Mesenchymal stem cell (in vitro differentiated cells and primary cell): ENCODE results near the gene DUOX2.
"Not testable (repeated sequence)": the region's sequence is repeated elsewhere in the genome, so short reads cannot be mapped to it uniquely, and the experiment has no call there.

Source experiments
- DNase-seq: peaks from one replicate; pipeline ENCODE4 v3.0.0-alpha.2; 2013
- H2AFZ ChIP-seq: one replicate; pipeline ENCODE4 v1.6.1; 2013; ENCODE audit warnings: low read depth, mild to moderate bottlenecking, control low read depth, inconsistent platforms, low read length, moderate library complexity
- H2AK5ac ChIP-seq: 2 replicates; pipeline ENCODE4 v1.6.1; 2013; ENCODE audit warnings: low read length, moderate library complexity, mild to moderate bottlenecking, inconsistent platforms; ENCODE audit not compliant: severe bottlenecking
- H2BK120ac ChIP-seq: one replicate; pipeline ENCODE4 v1.6.1; 2013; ENCODE audit warnings: low read depth, mild to moderate bottlenecking, inconsistent platforms, low read length, moderate library complexity
- H2BK12ac ChIP-seq, 2 experiments: one replicate each; pipeline ENCODE4 v1.6.1; 2013; ENCODE audit warnings: inconsistent platforms in 2 of 2, low read length in 2 of 2, mild to moderate bottlenecking in 2 of 2, moderate library complexity in 2 of 2, control low read depth in 1 of 2
- H2BK15ac ChIP-seq: one replicate; pipeline ENCODE4 v1.6.1; 2013; ENCODE audit warnings: mild to moderate bottlenecking, low read depth, inconsistent platforms; ENCODE audit not compliant: poor library complexity, severe bottlenecking
- H2BK5ac ChIP-seq: 2 replicates; pipeline ENCODE4 v1.6.1; 2013; ENCODE audit warnings: low read depth, mild to moderate bottlenecking, low read length, control low read depth, inconsistent platforms; ENCODE audit not compliant: poor library complexity, severe bottlenecking
- H3K14ac ChIP-seq, 2 experiments: one replicate each; pipeline ENCODE4 v1.6.1; 2013; ENCODE audit warnings: inconsistent platforms in 2 of 2, low read length in 2 of 2, control low read depth in 1 of 2, mild to moderate bottlenecking in 1 of 2, moderate library complexity in 1 of 2
- H3K18ac ChIP-seq, 2 experiments: one replicate each; pipeline ENCODE4 v1.6.1; 2013; ENCODE audit warnings: inconsistent platforms in 2 of 2, low read length in 2 of 2, control low read depth in 1 of 2, low read depth in 1 of 2, mild to moderate bottlenecking in 1 of 2
- H3K23ac ChIP-seq, 2 experiments: one replicate each; pipeline ENCODE4 v1.6.1; 2013; ENCODE audit warnings: inconsistent platforms in 2 of 2, low read length in 2 of 2, mild to moderate bottlenecking in 2 of 2, moderate library complexity in 2 of 2, control low read depth in 1 of 2
- H3K27ac ChIP-seq: 2 replicates; pipeline ENCODE4 v1.5.1; 2013; ENCODE audit warnings: mild to moderate bottlenecking, moderate library complexity, low read length, control low read depth, inconsistent platforms; ENCODE audit not compliant: poor library complexity, severe bottlenecking
- H3K27me3 ChIP-seq, 2 experiments: 2 replicates each; pipeline versions ENCODE4 v1.6.1 to v1.7.0; 2013; ENCODE audit warnings: low read length in 2 of 2, mild to moderate bottlenecking in 2 of 2, moderate library complexity in 2 of 2, control low read depth in 1 of 2, inconsistent platforms in 1 of 2; ENCODE audit not compliant: control insufficient read depth in 1 of 2, insufficient read depth in 1 of 2
- H3K36me3 ChIP-seq, 2 experiments: 2 replicates each; pipeline versions ENCODE4 v1.6.1 to v1.7.0; 2013; ENCODE audit warnings: low read length in 2 of 2, control low read depth in 1 of 2, inconsistent platforms in 1 of 2, low read depth in 1 of 2, mild to moderate bottlenecking in 1 of 2; ENCODE audit not compliant: insufficient read depth in 2 of 2, control insufficient read depth in 1 of 2
- H3K4ac ChIP-seq, 2 experiments: one replicate each; pipeline ENCODE4 v1.6.1; 2013; ENCODE audit warnings: inconsistent platforms in 2 of 2, low read length in 2 of 2, mild to moderate bottlenecking in 2 of 2, moderate library complexity in 2 of 2, control low read depth in 1 of 2, low read depth in 1 of 2
- H3K4me1 ChIP-seq: 2 replicates; pipeline ENCODE4 v1.6.1; 2013; ENCODE audit warnings: low read depth, low read length, control low read depth; ENCODE audit not compliant: control insufficient read depth, insufficient read depth
- H3K4me2 ChIP-seq: 2 replicates; pipeline ENCODE4 v1.6.1; 2013; ENCODE audit warnings: low read length, mild to moderate bottlenecking, inconsistent platforms; ENCODE audit not compliant: poor library complexity, severe bottlenecking
- H3K4me3 ChIP-seq, 2 experiments: 2 replicates each; pipeline versions ENCODE4 v1.5.1 to v1.7.0; 2013; ENCODE audit warnings: low read length in 2 of 2, mild to moderate bottlenecking in 2 of 2, control low read depth in 1 of 2, low read depth in 1 of 2; ENCODE audit not compliant: insufficient read depth in 1 of 2
- H3K79me1 ChIP-seq: replicated peaks from 2 replicates; pipeline ENCODE4 v1.6.1; 2013; ENCODE audit warnings: mild to moderate bottlenecking, control low read depth, low read length, inconsistent platforms; ENCODE audit not compliant: poor library complexity, severe bottlenecking
- H3K9ac ChIP-seq: 2 replicates; pipeline ENCODE4 v1.7.0; 2013; ENCODE audit warnings: mild to moderate bottlenecking, low read length, moderate library complexity
- H3K9me3 ChIP-seq: 2 replicates; pipeline ENCODE4 v1.7.0; 2013; ENCODE audit warnings: mild to moderate bottlenecking, low read length; ENCODE audit not compliant: control insufficient read depth
- H4K8ac ChIP-seq: one replicate; pipeline ENCODE4 v1.6.1; 2013; ENCODE audit warnings: inconsistent platforms, mild to moderate bottlenecking, low read length, moderate library complexity
- H4K91ac ChIP-seq: one replicate; pipeline ENCODE4 v1.6.1; 2013; ENCODE audit warnings: mild to moderate bottlenecking, low read length, inconsistent platforms
- WGBS: methylation state at CpG from one replicate; pipeline ENCODE4 v1.1.7; 2013; ENCODE audit warnings: mixed read lengths; 5-methylcytosine and 5-hydroxymethylcytosine counted together

DUOX2 gene

GRCh38 chr15:45058690-45059675, 55.0 kb downstream of the DUOX2 start:
- H2AK5ac ChIP-seq, H3K23ac ChIP-seq, H3K9me3 ChIP-seq, H3K4me3 ChIP-seq, H3K4ac ChIP-seq, H3K4me1 ChIP-seq, H3K4me2 ChIP-seq, H2BK5ac ChIP-seq, H3K18ac ChIP-seq, H3K79me1 ChIP-seq, H3K27ac ChIP-seq, DNase-seq, H3K36me3 ChIP-seq, H3K27me3 ChIP-seq, H3K9ac ChIP-seq, H2BK15ac ChIP-seq, H2BK12ac ChIP-seq, H4K8ac ChIP-seq, H2AFZ ChIP-seq, H4K91ac ChIP-seq, H2BK120ac ChIP-seq, H3K14ac ChIP-seq: not testable (repeated sequence)
- WGBS = 100% methylated on average over 1 of the region's 3 CpGs

- not testable (repeated sequence) for H3K4me3 ChIP-seq, H3K4me2 ChIP-seq, H4K8ac ChIP-seq, H3K9ac ChIP-seq, H3K18ac ChIP-seq, H3K4me1 ChIP-seq, H2AK5ac ChIP-seq, H3K27ac ChIP-seq, H2AFZ ChIP-seq, H3K4ac ChIP-seq, H3K79me1 ChIP-seq, H2BK120ac ChIP-seq, H2BK15ac ChIP-seq, DNase-seq, H3K9me3 ChIP-seq, H3K27me3 ChIP-seq, H2BK12ac ChIP-seq, H2BK5ac ChIP-seq, H3K14ac ChIP-seq, H3K23ac ChIP-seq, H4K91ac ChIP-seq
- WGBS = over 99% methylated on average over 3 of the region's 3 CpGs
- H3K36me3 ChIP-seq = peaks cover 0 to 20% of the 10 kb centered on the region in 2 experiments
These were observed 61.3 kb downstream of the DUOX2 start for GRCh38 chr15:45052676-45053075.

GRCh38 chr15:45050587-45050986, 63.4 kb downstream of the DUOX2 start:
- no peak overlapping the region for H3K4ac ChIP-seq
- no peak overlapping the region for H3K14ac ChIP-seq
- no peak overlapping the region for H3K18ac ChIP-seq
- no peaks in the 10 kb centered on the region for H3K27me3 ChIP-seq
- H2AFZ ChIP-seq = no peak overlapping the region
- no peak for DNase-seq
- H3K4me3 ChIP-seq = no peak overlapping the region
- no peak overlapping the region for H4K8ac ChIP-seq
- peaks cover 7% of the 10 kb centered on the region for H3K9me3 ChIP-seq
- no peak overlapping the region for H3K23ac ChIP-seq
- no peak overlapping the region for H3K9ac ChIP-seq
- no peak overlapping the region for H4K91ac ChIP-seq
- H3K4me2 ChIP-seq = no peak overlapping the region
- H3K4me1 ChIP-seq = no peaks in the 10 kb centered on the region
- H3K36me3 ChIP-seq = peaks cover 0 to 31% of the 10 kb centered on the region in 2 experiments
- H2BK5ac ChIP-seq = no peak overlapping the region
- H2BK15ac ChIP-seq = no peak overlapping the region
- H3K27ac ChIP-seq = no peak overlapping the region
- WGBS = no CpG with 5 or more reads among the region's 1 CpG
- H2BK12ac ChIP-seq = no peak overlapping the region
- H3K79me1 ChIP-seq = peaks cover 5% of the 10 kb centered on the region
- H2AK5ac ChIP-seq = no peak overlapping the region
- H2BK120ac ChIP-seq = no peak overlapping the region

GRCh38 chr15:45048794-45049631, 65.0 kb downstream of the DUOX2 start:
- H3K4me3 ChIP-seq = no peak overlapping the region
- H2AFZ ChIP-seq = no peak overlapping the region
- no peak overlapping the region for H2BK120ac ChIP-seq
- H3K4me1 ChIP-seq = no peaks in the 10 kb centered on the region
- H3K23ac ChIP-seq = no peak overlapping the region
- no peak overlapping the region for H3K18ac ChIP-seq
- peaks cover 0 to 31% of the 10 kb centered on the region in 2 experiments for H3K36me3 ChIP-seq
- no peak overlapping the region for H2BK12ac ChIP-seq
- H3K79me1 ChIP-seq = peaks cover 5% of the 10 kb centered on the region
- no peaks in the 10 kb centered on the region for H3K27me3 ChIP-seq
- no peak for DNase-seq
- no peak overlapping the region for H3K9ac ChIP-seq
- H2BK15ac ChIP-seq = no peak overlapping the region
- H3K4ac ChIP-seq = no peak overlapping the region
- no peak overlapping the region for H4K8ac ChIP-seq
- no peak overlapping the region for H3K14ac ChIP-seq
- H4K91ac ChIP-seq = no peak overlapping the region
- no peak overlapping the region for H2BK5ac ChIP-seq
- H3K9me3 ChIP-seq = peaks cover 7% of the 10 kb centered on the region
- no peak overlapping the region for H3K4me2 ChIP-seq
- 82% methylated on average over 7 of the region's 7 CpGs for WGBS
- no peak overlapping the region for H3K27ac ChIP-seq
- no peak overlapping the region for H2AK5ac ChIP-seq
